Tongue (tissue), 2 donors: Measurements from ENCODE around the gene COL4A5. TPM values are rescaled to one million over a fixed set of nuclear protein-coding genes. Genes with fewer than 3 reads are reported as not detected.

ENCODE experiments used
- small RNA-seq: library from RNA; depleted of rRNA; stranded (forward); fragments of <200 nt; gene quantifications from one replicate; pipeline ENCODE3, GENCODE V24; 2014; ENCODE audit warnings: low replicate concordance
- total RNA-seq: library from RNA; depleted of rRNA; stranded (reverse); fragments of >200 nt; gene quantifications from one replicate; pipeline ENCODE4 v1.2.3, GENCODE V29; 2014

The COL4A5 gene
- total RNA-seq, 1 donor from 2014 or later, result 65.5 TPM

Small RNA genes lying within 50 kb of the gene (small RNA-seq; reads per million reads assigned to genes)
- not detected for gene RF00019

Other genes starting within 250 kb of the COL4A5 start
- 5.4 TPM for gene COL4A6, start 1.4 kb upstream of the COL4A5 start, total RNA-seq